Measurements from ENCODE around the gene PLPP3. TPM values are rescaled to one million over a fixed set of nuclear protein-coding genes. Genes with fewer than 3 reads are reported as not detected.

Gene PLPP3
- polyA plus RNA-seq, 3 donors: 0.21 to 0.32 TPM; not detected in 1

- H3K9me3 ChIP-seq (replicated peaks in 1 of 2; ENCODE audit: control insufficient read depth in 1 of 2, insufficient read depth in 1 of 2, low read length in 2 of 2): no peaks in the 10 kb centered on the region
- H3K36me3 ChIP-seq (replicated peaks in 1 of 2; ENCODE audit: control insufficient read depth in 1 of 2, insufficient read depth in 2 of 2, low read length in 2 of 2): no peaks in the 10 kb centered on the region
- Mint-ChIP-seq H3K27me3 (ENCODE audit: low read depth in 3 of 3) (peaks cover 0 to 10% (median 9%) of the 10 kb centered on the region in 3 donors), H3K27ac (peak overlapping the region; percentile 69 to 90 (median 78)), H3K36me3 (peaks cover 5 to 18% of the 10 kb centered on the region in 2 donors), H3K9me3 (peaks cover 0 to 3% (median 0%) of the 10 kb centered on the region in 7 donors), H3K4me1 (peaks cover 60% of the 10 kb centered on the region), H3K4me3 (peak overlapping the region in 1 of 2 donors; percentile 15)
- H3K27ac ChIP-seq (ENCODE audit: low read depth in 1 of 2, low read length in 2 of 2): no peak overlapping the region
- no peak overlapping the region for H2AFZ ChIP-seq (ENCODE audit: insufficient read depth, low read depth, low read length, poor library complexity, severe bottlenecking)
- peaks cover 53 to 55% of the 10 kb centered on the region in 2 donors for H3K4me1 ChIP-seq (ENCODE audit: control insufficient read depth in 1 of 2, insufficient read depth in 2 of 2, low read length in 2 of 2)
- 57% methylated on average over 3 of the region's 6 CpGs for WGBS (ENCODE audit: insufficient coverage)
- intact Hi-C loops (cut with micrococcal nuclease): no loop called here
- TF ChIP-seq CTCF (IDR thresholded peaks at IDR 0.05): no peak
- no peak overlapping the region for H3K9ac ChIP-seq (ENCODE audit: insufficient read depth, low read length, poor library complexity, severe bottlenecking)
- no peak overlapping the region for H3K4me3 ChIP-seq (replicated peaks in 1 of 3; ENCODE audit: low read depth in 2 of 3, low read length in 3 of 3)
- H3K4me2 ChIP-seq (replicated peaks; ENCODE audit: extremely low read depth, low read length, poor library complexity, severe bottlenecking): no peak overlapping the region
- peak; percentile 68 to 89 (median 75) for DNase-seq
- H3K79me2 ChIP-seq (ENCODE audit: insufficient read depth, low read length): no peaks in the 10 kb centered on the region
- no peaks in the 10 kb centered on the region for H3K27me3 ChIP-seq (ENCODE audit: control insufficient read depth in 2 of 2, insufficient read depth in 2 of 2, low read length in 2 of 2)
- H4K20me1 ChIP-seq (ENCODE audit: insufficient read depth, low read length): peaks cover 3% of the 10 kb centered on the region
These were observed 68.0 kb downstream of the PLPP3 start for GRCh38 chr1:56511364-56511763.

GRCh38 chr1:56510642-56511021, 68.7 kb downstream of the PLPP3 start:
- Histone ChIP-seq H3K79me2 (ENCODE audit: insufficient read depth, low read length) (no peaks in the 10 kb centered on the region), H3K4me2 (replicated peaks; ENCODE audit: extremely low read depth, low read length, poor library complexity, severe bottlenecking) (no peak overlapping the region), H4K20me1 (ENCODE audit: insufficient read depth, low read length) (no peaks in the 10 kb centered on the region), H3K27me3 (ENCODE audit: control insufficient read depth in 2 of 2, insufficient read depth in 2 of 2, low read length in 2 of 2) (no peaks in the 10 kb centered on the region), H2AFZ (ENCODE audit: insufficient read depth, low read depth, low read length, poor library complexity, severe bottlenecking) (no peak overlapping the region), H3K27ac (ENCODE audit: low read depth in 1 of 2, low read length in 2 of 2) (no peak overlapping the region), H3K4me3 (replicated peaks in 1 of 3; ENCODE audit: low read depth in 2 of 3, low read length in 3 of 3) (no peak overlapping the region), H3K9ac (ENCODE audit: insufficient read depth, low read length, poor library complexity, severe bottlenecking) (no peak overlapping the region), H3K36me3 (replicated peaks in 1 of 2; ENCODE audit: control insufficient read depth in 1 of 2, insufficient read depth in 2 of 2, low read length in 2 of 2) (no peaks in the 10 kb centered on the region), H3K9me3 (replicated peaks in 1 of 2; ENCODE audit: control insufficient read depth in 1 of 2, insufficient read depth in 1 of 2, low read length in 2 of 2) (no peaks in the 10 kb centered on the region), H3K4me1 (ENCODE audit: control insufficient read depth in 1 of 2, insufficient read depth in 2 of 2, low read length in 2 of 2) (peaks cover 53 to 55% of the 10 kb centered on the region in 2 donors)
- Mint-ChIP-seq H3K27ac (peak overlapping the region in 4 of 7 donors; percentile 10 to 88 (median 62)), H3K4me1 (peaks cover 60% of the 10 kb centered on the region), H3K27me3 (ENCODE audit: low read depth in 3 of 3) (peaks cover 0 to 10% (median 9%) of the 10 kb centered on the region in 3 donors), H3K9me3 (peaks cover 0 to 3% (median 0%) of the 10 kb centered on the region in 7 donors), H3K36me3 (peaks cover 5 to 17% of the 10 kb centered on the region in 2 donors), H3K4me3 (no peak overlapping the region)
- TF ChIP-seq CTCF (IDR thresholded peaks at IDR 0.05): no peak
- no CpG with 5 or more reads among the region's 1 CpG for WGBS (ENCODE audit: insufficient coverage)
- intact Hi-C loops (cut with micrococcal nuclease): no loop called here
- no peak for DNase-seq
